Keratinocyte (primary cell): Measurements from ENCODE around the gene CREB3L1.

Source experiments
- CTCF ChIP-seq, 3 experiments: IDR thresholded peaks in 1 of 3; conservative IDR thresholded peaks in 1 of 3; optimal IDR thresholded peaks in 1 of 3; 2 replicates in 2 of 3; 3 replicates in 1 of 3; pipeline versions ENCODE3 to v1.5.1; 2011; ENCODE audit warnings: low read length in 3 of 3, mild to moderate bottlenecking in 3 of 3, moderate library complexity in 2 of 3, control low read depth in 1 of 3, inconsistent platforms in 1 of 3; ENCODE audit not compliant: insufficient read depth in 2 of 3; ENCODE audit errors: extremely low read depth in 1 of 3
- EZH2 ChIP-seq: IDR thresholded peaks from one replicate; pipeline ENCODE4 v1.6.1; 2012; ENCODE audit warnings: inconsistent platforms, mild to moderate bottlenecking, low read length, moderate library complexity

DNA sequence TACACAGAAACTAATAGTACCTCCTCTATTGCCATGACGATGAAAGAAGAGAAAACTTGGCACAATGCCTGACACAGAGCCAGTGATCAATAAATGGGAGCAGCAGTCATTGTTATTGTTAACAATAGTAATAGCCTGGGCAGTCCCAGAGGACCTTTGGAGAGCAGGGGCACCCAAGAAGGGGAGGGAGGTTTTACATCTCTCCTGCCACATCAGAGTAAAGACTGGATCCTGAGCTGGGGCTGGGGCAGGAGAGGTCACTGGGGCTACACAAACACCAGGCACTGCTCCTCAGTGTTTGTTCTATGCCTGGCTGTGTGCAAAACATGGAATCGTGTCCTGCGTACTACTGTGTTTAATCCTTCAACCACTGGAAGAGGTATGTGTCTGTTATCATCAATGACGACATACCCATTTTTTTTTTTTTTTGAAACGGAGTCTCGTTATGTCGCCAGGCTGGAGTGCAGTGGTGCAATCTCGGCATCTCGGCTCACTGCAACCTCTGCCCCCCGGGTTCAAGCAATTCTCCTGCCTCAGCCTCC, 25.0 kb upstream of the CREB3L1 start:
- TF ChIP-seq CTCF (optimal IDR thresholded peaks at IDR 0.05 in 1 of 3, IDR thresholded peaks at IDR 0.05 in 1 of 3, conservative IDR thresholded peaks at IDR 0.05 in 1 of 3; ENCODE audit: extremely low read depth in 1 of 3, insufficient read depth in 2 of 3, low read length in 3 of 3) (no peak), EZH2 (no peak)
